Nephron (organoid): ENCODE data around the gene LIPG.

Experiments used
- H3K27ac Mint-ChIP-seq, 3 experiments: 2 replicates each; pipeline ENCODE4 v1.8.0; 2020; ENCODE audit warnings: mixed read lengths in 3 of 3, mild to moderate bottlenecking in 2 of 3, moderate library complexity in 1 of 3
- H3K27me3 Mint-ChIP-seq: 2 replicates; pipeline ENCODE4 v1.8.0; 2021; ENCODE audit warnings: low read depth, mild to moderate bottlenecking, moderate library complexity, mixed read lengths
- H3K36me3 Mint-ChIP-seq: 2 replicates; pipeline ENCODE4 v1.8.0; 2020; ENCODE audit warnings: low read depth, mixed read lengths
- H3K4me1 Mint-ChIP-seq: 2 replicates; pipeline ENCODE4 v1.8.0; 2020; ENCODE audit warnings: mixed read lengths
- H3K4me3 Mint-ChIP-seq, 3 experiments: 2 replicates each; pipeline ENCODE4 v1.8.0; 2020; ENCODE audit warnings: mild to moderate bottlenecking in 3 of 3, mixed read lengths in 3 of 3, moderate library complexity in 2 of 3
- H3K9me3 Mint-ChIP-seq: 2 replicates; pipeline ENCODE4 v1.8.0; 2020; ENCODE audit warnings: mixed read lengths
- CTCF ChIP-seq, 3 experiments: fragments of 200-600 bp; sonication (generic); IDR thresholded peaks; one replicate each; pipeline ENCODE4 v1.5.0; 2021; ENCODE audit warnings: antibody characterized with exemption in 3 of 3; ENCODE audit not compliant: unreplicated experiment in 3 of 3

LIPG gene

GRCh38 chr18:49625021-49625691, 63.3 kb downstream of the LIPG start:
- Mint-ChIP-seq H3K9me3 (no peaks in the 10 kb centered on the region), H3K27ac (peak overlapping the region; percentile 56 to 80 (median 77)), H3K4me1 (peaks cover 51% of the 10 kb centered on the region), H3K36me3 (no peaks in the 10 kb centered on the region), H3K4me3 (no peak overlapping the region), H3K27me3 (peaks cover 6% of the 10 kb centered on the region)
- TF ChIP-seq CTCF (IDR thresholded peaks at IDR 0.05; ENCODE audit: unreplicated experiment in 3 of 3) = no peak

GRCh38 chr18:49626842-49627467, 65.1 kb downstream of the LIPG start:
- Mint-ChIP-seq H3K4me3 (no peak overlapping the region), H3K4me1 (peaks cover 40% of the 10 kb centered on the region), H3K36me3 (no peaks in the 10 kb centered on the region), H3K9me3 (no peaks in the 10 kb centered on the region), H3K27me3 (peaks cover 14% of the 10 kb centered on the region), H3K27ac (no peak overlapping the region)
- no peak for TF ChIP-seq CTCF (IDR thresholded peaks at IDR 0.05; ENCODE audit: unreplicated experiment in 3 of 3)

DNA sequence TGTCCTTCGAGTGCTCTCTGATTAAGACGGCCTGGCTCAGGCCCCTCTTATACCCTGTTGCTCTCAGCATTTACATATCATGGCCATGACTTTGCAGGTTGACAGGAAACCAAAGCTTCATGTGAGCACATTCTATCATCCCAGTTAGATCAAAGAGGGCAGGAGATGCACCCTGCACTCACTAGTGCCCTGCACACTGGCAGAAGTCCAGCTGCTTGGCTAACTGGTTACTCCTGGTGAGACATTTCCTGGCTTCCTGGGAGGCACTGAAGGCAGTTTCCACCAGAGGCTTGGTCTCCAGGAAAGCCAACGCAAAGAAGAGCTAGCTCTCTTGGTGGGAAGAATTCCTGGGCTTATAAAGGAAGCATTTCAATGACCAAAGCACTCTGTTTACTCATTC, 66.3 kb downstream of the LIPG start:
- H3K4me3 Mint-ChIP-seq = no peak overlapping the region
- H3K36me3 Mint-ChIP-seq = no peaks in the 10 kb centered on the region
- peak overlapping the region; percentile 85 to 93 (median 90) for H3K27ac Mint-ChIP-seq
- peaks cover 45% of the 10 kb centered on the region for H3K4me1 Mint-ChIP-seq
- no peaks in the 10 kb centered on the region for H3K9me3 Mint-ChIP-seq
- no peak for TF ChIP-seq CTCF (IDR thresholded peaks at IDR 0.05; ENCODE audit: unreplicated experiment in 3 of 3)
- H3K27me3 Mint-ChIP-seq = peaks cover 18% of the 10 kb centered on the region

DNA sequence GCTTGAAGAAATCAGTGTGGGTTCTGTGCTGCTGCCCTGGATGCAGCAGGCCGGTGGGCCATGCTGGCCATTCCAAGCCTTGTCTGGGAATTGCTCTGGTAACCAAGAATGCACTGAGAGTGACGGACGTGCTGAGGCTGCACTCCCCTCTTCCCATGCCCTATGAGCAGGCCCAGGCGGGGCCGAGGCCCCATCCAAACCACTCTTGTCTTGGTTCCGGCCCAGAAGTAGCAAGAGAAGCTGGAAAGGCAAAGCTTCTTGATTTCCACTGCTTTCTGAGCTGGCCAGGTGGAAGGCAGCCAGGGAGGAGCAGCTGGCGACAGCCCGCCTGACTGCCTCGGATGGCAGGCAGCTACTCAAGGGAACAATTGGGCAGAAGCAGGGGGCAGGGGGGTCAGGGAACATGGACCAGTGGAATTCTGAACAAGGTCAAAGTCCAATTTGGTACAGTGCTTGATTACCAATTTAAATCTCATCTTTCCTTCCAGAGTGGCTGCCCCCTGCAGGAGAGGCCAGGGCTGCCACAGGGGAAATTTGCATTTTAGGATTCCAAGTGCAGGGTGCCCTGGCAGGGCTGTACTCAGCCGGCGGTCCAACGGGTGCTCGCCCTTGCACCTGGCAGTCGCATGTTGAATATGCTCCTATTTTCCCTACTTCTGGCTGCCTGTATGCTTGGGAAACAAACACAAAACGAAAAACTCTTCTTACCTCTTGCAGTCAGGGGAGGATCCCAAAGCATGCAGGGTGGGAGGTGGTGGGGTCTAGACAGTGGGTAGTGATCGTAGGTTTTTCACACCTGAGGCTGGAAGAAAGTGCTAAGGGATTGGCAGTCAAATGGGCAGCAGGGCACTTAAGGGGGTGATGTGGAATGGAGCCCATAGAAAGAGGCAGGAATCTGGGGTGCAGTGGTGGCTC, 67.3 kb downstream of the LIPG start:
- Mint-ChIP-seq H3K4me1 (peaks cover 45% of the 10 kb centered on the region), H3K4me3 (no peak overlapping the region), H3K9me3 (no peaks in the 10 kb centered on the region), H3K27me3 (peaks cover 18% of the 10 kb centered on the region), H3K36me3 (no peaks in the 10 kb centered on the region), H3K27ac (peak overlapping the region; percentile 85 to 93 (median 90))
- TF ChIP-seq CTCF (IDR thresholded peaks at IDR 0.05; ENCODE audit: unreplicated experiment in 3 of 3) = peak; percentile 26 to 50 (median 39)

DNA sequence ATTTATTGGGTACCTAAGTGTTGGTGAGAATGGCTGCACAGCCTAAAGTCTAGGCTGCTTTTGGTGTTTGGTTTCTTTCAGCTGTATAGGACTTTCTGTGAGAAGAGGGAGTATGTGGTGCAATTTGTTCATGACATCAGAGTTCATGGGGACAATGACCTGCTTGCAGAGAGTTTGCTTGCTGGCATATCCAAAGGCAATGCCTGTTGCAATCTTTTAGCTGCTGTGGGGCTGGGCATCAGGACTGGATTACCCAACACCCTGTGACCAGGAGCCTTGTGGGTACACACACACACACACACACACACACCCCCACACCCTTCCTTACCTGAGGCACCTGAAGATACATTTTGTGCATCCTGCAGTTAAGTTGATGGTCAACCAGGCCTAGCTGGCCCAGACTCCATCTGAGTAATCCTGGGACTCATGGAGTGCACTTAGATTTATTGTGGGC, 68.4 kb downstream of the LIPG start:
- Mint-ChIP-seq H3K4me1 (peaks cover 36% of the 10 kb centered on the region), H3K27me3 (peaks cover 18% of the 10 kb centered on the region), H3K27ac (peak overlapping the region; percentile 54 to 93 (median 59)), H3K36me3 (no peaks in the 10 kb centered on the region), H3K9me3 (no peaks in the 10 kb centered on the region), H3K4me3 (no peak overlapping the region)
- TF ChIP-seq CTCF (IDR thresholded peaks at IDR 0.05; ENCODE audit: unreplicated experiment in 3 of 3) = no peak
